ENCODE data around the gene FCHSD2. TPM values are rescaled to one million over a fixed set of nuclear protein-coding genes. Genes with fewer than 3 reads are reported as not detected.

FCHSD2 gene
- total RNA-seq, 1 donor from 2014 or later, result 19.7 TPM

- Mint-ChIP-seq H3K9me3 (ENCODE audit: unreplicated experiment) (no peaks in the 10 kb centered on the region), H3K27me3 (ENCODE audit: unreplicated experiment) (no peaks in the 10 kb centered on the region), H3K27ac (ENCODE audit: unreplicated experiment) (no peak overlapping the region), H3K4me3 (ENCODE audit: unreplicated experiment) (no peak overlapping the region), H3K36me3 (ENCODE audit: unreplicated experiment) (peaks cover 13% of the 10 kb centered on the region), H3K4me1 (ENCODE audit: low read depth, unreplicated experiment) (no peaks in the 10 kb centered on the region)
- TF ChIP-seq CTCF (IDR thresholded peaks at IDR 0.05; ENCODE audit: partially characterized antibody, unreplicated experiment), result no peak
- no peak for DNase-seq
Observed at GRCh38 chr11:72969894-72970335, 172.2 kb downstream of the FCHSD2 start.

GRCh38 chr11:72968390-72968789 lies 173.7 kb downstream of the FCHSD2 start:
- Mint-ChIP-seq H3K27me3 (ENCODE audit: unreplicated experiment) (no peaks in the 10 kb centered on the region), H3K4me1 (ENCODE audit: low read depth, unreplicated experiment) (no peaks in the 10 kb centered on the region), H3K27ac (ENCODE audit: unreplicated experiment) (no peak overlapping the region), H3K36me3 (ENCODE audit: unreplicated experiment) (peaks cover 7% of the 10 kb centered on the region), H3K9me3 (ENCODE audit: unreplicated experiment) (no peaks in the 10 kb centered on the region), H3K4me3 (ENCODE audit: unreplicated experiment) (no peak overlapping the region)
- no peak for DNase-seq
- no peak for TF ChIP-seq CTCF (IDR thresholded peaks at IDR 0.05; ENCODE audit: partially characterized antibody, unreplicated experiment)

- H3K9me3 Mint-ChIP-seq (ENCODE audit: unreplicated experiment), result no peaks in the 10 kb centered on the region
- TF ChIP-seq CTCF (IDR thresholded peaks at IDR 0.05; ENCODE audit: partially characterized antibody, unreplicated experiment), result no peak
- peaks cover 5% of the 10 kb centered on the region for H3K36me3 Mint-ChIP-seq (ENCODE audit: unreplicated experiment)
- no peak for DNase-seq
- H3K4me3 Mint-ChIP-seq (ENCODE audit: unreplicated experiment), result no peak overlapping the region
- H3K27ac Mint-ChIP-seq (ENCODE audit: unreplicated experiment), result no peak overlapping the region
- H3K27me3 Mint-ChIP-seq (ENCODE audit: unreplicated experiment), result no peaks in the 10 kb centered on the region
- no peaks in the 10 kb centered on the region for H3K4me1 Mint-ChIP-seq (ENCODE audit: low read depth, unreplicated experiment)
Observed at GRCh38 chr11:72965672-72966071, 176.4 kb downstream of the FCHSD2 start.

- H3K27me3 Mint-ChIP-seq (ENCODE audit: unreplicated experiment), result no peaks in the 10 kb centered on the region
- H3K36me3 Mint-ChIP-seq (ENCODE audit: unreplicated experiment), result peaks cover 5% of the 10 kb centered on the region
- H3K4me1 Mint-ChIP-seq (ENCODE audit: low read depth, unreplicated experiment), result no peaks in the 10 kb centered on the region
- no peaks in the 10 kb centered on the region for H3K9me3 Mint-ChIP-seq (ENCODE audit: unreplicated experiment)
- TF ChIP-seq CTCF (IDR thresholded peaks at IDR 0.05; ENCODE audit: partially characterized antibody, unreplicated experiment), result no peak
- no peak for DNase-seq
- H3K4me3 Mint-ChIP-seq (ENCODE audit: unreplicated experiment), result no peak overlapping the region
- no peak overlapping the region for H3K27ac Mint-ChIP-seq (ENCODE audit: unreplicated experiment)
Observed at GRCh38 chr11:72962717-72963116, 179.4 kb downstream of the FCHSD2 start.

- H3K9me3 Mint-ChIP-seq (ENCODE audit: unreplicated experiment), result no peaks in the 10 kb centered on the region
- no peak for DNase-seq
- peaks cover 5% of the 10 kb centered on the region for H3K36me3 Mint-ChIP-seq (ENCODE audit: unreplicated experiment)
- H3K27me3 Mint-ChIP-seq (ENCODE audit: unreplicated experiment), result no peaks in the 10 kb centered on the region
- H3K27ac Mint-ChIP-seq (ENCODE audit: unreplicated experiment), result no peak overlapping the region
- no peak for TF ChIP-seq CTCF (IDR thresholded peaks at IDR 0.05; ENCODE audit: partially characterized antibody, unreplicated experiment)
- H3K4me3 Mint-ChIP-seq (ENCODE audit: unreplicated experiment), result no peak overlapping the region
- H3K4me1 Mint-ChIP-seq (ENCODE audit: low read depth, unreplicated experiment), result no peaks in the 10 kb centered on the region
Observed at GRCh38 chr11:72962084-72962483, 180.0 kb downstream of the FCHSD2 start.
